Measurements from ENCODE around the gene RAD51B. TPM values are rescaled to one million over a fixed set of nuclear protein-coding genes. Genes with fewer than 3 reads are reported as not detected.

Gene RAD51B
- polyA plus RNA-seq, 1 donor (not counting 4 experiments of a cell fraction or from before 2014, with no cell fraction given) = 13.3 TPM

DNA sequence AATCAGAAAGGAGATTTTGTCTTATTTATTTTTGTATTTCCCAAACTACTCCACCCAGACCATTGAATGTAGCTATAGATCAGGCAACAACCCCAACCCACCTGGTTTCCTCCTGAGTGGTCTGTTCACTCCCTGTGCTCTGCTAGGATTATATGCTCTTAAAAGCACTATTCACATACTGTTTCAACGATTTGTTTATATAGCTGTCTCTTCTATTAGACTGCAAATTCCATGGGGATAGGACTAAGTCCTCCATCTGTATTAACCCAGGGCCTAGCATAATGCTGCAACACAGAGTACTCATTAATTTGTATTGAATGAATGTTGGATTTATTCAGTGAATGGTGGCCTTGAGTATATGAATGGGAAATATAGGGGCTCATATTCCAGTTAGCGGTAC lies 307.6 kb downstream of the RAD51B start:
- Histone ChIP-seq H3K9me1 (ENCODE audit: control insufficient read depth, extremely low read depth, insufficient read depth, low read length) (no peaks in the 10 kb centered on the region), H3K9ac (ENCODE audit: control insufficient read depth, extremely low read depth, insufficient read depth, low read length) (no peak overlapping the region), H3K36me3 (ENCODE audit: control insufficient read depth in 2 of 2, extremely low read depth in 1 of 2, insufficient read depth in 2 of 2, low read length in 2 of 2) (no peaks in the 10 kb centered on the region), H3K4me1 (ENCODE audit: control insufficient read depth, extremely low read depth, insufficient read depth, low read length) (peaks cover 11% of the 10 kb centered on the region), H3K27me3 (ENCODE audit: control insufficient read depth, extremely low read depth, insufficient read depth, low read length) (no peaks in the 10 kb centered on the region), H3K4me2 (ENCODE audit: control insufficient read depth, extremely low read depth, insufficient read depth, low read depth, low read length) (no peak overlapping the region), H3K4me3 (ENCODE audit: control insufficient read depth in 2 of 3, extremely low read depth in 1 of 3, insufficient read depth in 2 of 3, low read depth in 1 of 3, low read length in 3 of 3) (no peak overlapping the region), H2AFZ (ENCODE audit: control insufficient read depth, low read length) (no peak overlapping the region), H3K79me2 (ENCODE audit: control insufficient read depth, insufficient read depth, low read length) (no peaks in the 10 kb centered on the region), H4K20me1 (ENCODE audit: control insufficient read depth, extremely low read depth, insufficient read depth, low read length) (no peaks in the 10 kb centered on the region), H3K9me3 (ENCODE audit: control insufficient read depth, low read depth, low read length) (no peaks in the 10 kb centered on the region), H3K27ac (ENCODE audit: control insufficient read depth, insufficient read depth, low read length) (no peak overlapping the region)
- dilution Hi-C loops (cut with MboI; ENCODE audit: extremely low pct_ligation_motif_present, low sequenced_read_pairs) = no loop called here
- TF ChIP-seq CTCF (optimal IDR thresholded peaks at IDR 0.05 in 1 of 3, IDR thresholded peaks at IDR 0.05 in 1 of 3, conservative IDR thresholded peaks at IDR 0.05 in 1 of 3; ENCODE audit: extremely low read depth in 1 of 3, insufficient read depth in 2 of 3, low read length in 3 of 3) = no peak
- TF ChIP-seq EZH2 (IDR thresholded peaks at IDR 0.05; ENCODE audit: low read length) = no peak
- DNase-seq (ENCODE audit: low read depth, low spot score) = no peak
- no peak for FAIRE-seq

GRCh38 chr14:68131907-68132306 lies 312.3 kb downstream of the RAD51B start:
- H3K9me1 ChIP-seq (ENCODE audit: control insufficient read depth, extremely low read depth, insufficient read depth, low read length) = no peaks in the 10 kb centered on the region
- no peaks in the 10 kb centered on the region for H3K27me3 ChIP-seq (ENCODE audit: control insufficient read depth, extremely low read depth, insufficient read depth, low read length)
- no peak overlapping the region for H3K27ac ChIP-seq (ENCODE audit: control insufficient read depth, insufficient read depth, low read length)
- no peaks in the 10 kb centered on the region for H4K20me1 ChIP-seq (ENCODE audit: control insufficient read depth, extremely low read depth, insufficient read depth, low read length)
- no peak overlapping the region for H3K9ac ChIP-seq (ENCODE audit: control insufficient read depth, extremely low read depth, insufficient read depth, low read length)
- peak; percentile 23 for FAIRE-seq
- H3K4me3 ChIP-seq (ENCODE audit: control insufficient read depth in 2 of 3, extremely low read depth in 1 of 3, insufficient read depth in 2 of 3, low read depth in 1 of 3, low read length in 3 of 3) = no peak overlapping the region
- H2AFZ ChIP-seq (ENCODE audit: control insufficient read depth, low read length) = no peak overlapping the region
- DNase-seq (ENCODE audit: low read depth, low spot score) = no peak
- dilution Hi-C loops (cut with MboI; ENCODE audit: extremely low pct_ligation_motif_present, low sequenced_read_pairs) = no loop called here
- H3K4me1 ChIP-seq (ENCODE audit: control insufficient read depth, extremely low read depth, insufficient read depth, low read length) = peaks cover 20% of the 10 kb centered on the region
- H3K79me2 ChIP-seq (ENCODE audit: control insufficient read depth, insufficient read depth, low read length) = no peaks in the 10 kb centered on the region
- no peak overlapping the region for H3K4me2 ChIP-seq (ENCODE audit: control insufficient read depth, extremely low read depth, insufficient read depth, low read depth, low read length)
- no peaks in the 10 kb centered on the region for H3K36me3 ChIP-seq (ENCODE audit: control insufficient read depth in 2 of 2, extremely low read depth in 1 of 2, insufficient read depth in 2 of 2, low read length in 2 of 2)
- TF ChIP-seq CTCF (optimal IDR thresholded peaks at IDR 0.05 in 1 of 3, IDR thresholded peaks at IDR 0.05 in 1 of 3, conservative IDR thresholded peaks at IDR 0.05 in 1 of 3; ENCODE audit: extremely low read depth in 1 of 3, insufficient read depth in 2 of 3, low read length in 3 of 3) (no peak), EZH2 (IDR thresholded peaks at IDR 0.05; ENCODE audit: low read length) (no peak)
- H3K9me3 ChIP-seq (ENCODE audit: control insufficient read depth, low read depth, low read length) = no peaks in the 10 kb centered on the region

Data from keratinocyte (primary cell).